Hepatocyte (in vitro differentiated cells): ENCODE results near the gene NRG3. TPM values are rescaled to one million over a fixed set of nuclear protein-coding genes. Genes with fewer than 3 reads are reported as not detected.

Experiments
- DNase-seq: peaks from one replicate; pipeline ENCODE4 v3.0.0-alpha.2; 2016; ENCODE audit warnings: low spot score
- H2AFZ ChIP-seq: fragments of 200-600 bp; sonication (generic); 2 replicates; pipeline ENCODE4 v1.6.0; 2016; ENCODE audit warnings: antibody characterized with exemption, mild to moderate bottlenecking
- H3K27ac ChIP-seq: fragments of 200-600 bp; sonication (generic); 2 replicates; pipeline ENCODE4 v1.5.1; 2016; ENCODE audit warnings: mild to moderate bottlenecking
- H3K27me3 ChIP-seq: fragments of 200-600 bp; sonication (generic); 2 replicates; pipeline ENCODE4 v1.6.1; 2016
- H3K36me3 ChIP-seq: fragments of 200-600 bp; sonication (generic); replicated peaks from 2 replicates; pipeline ENCODE4 v1.5.1; 2016; ENCODE audit warnings: low read depth; ENCODE audit not compliant: insufficient read depth
- H3K4me1 ChIP-seq: fragments of 200-600 bp; sonication (generic); 2 replicates; pipeline ENCODE4 v1.5.1; 2016; ENCODE audit warnings: mild to moderate bottlenecking, moderate library complexity; ENCODE audit not compliant: insufficient read depth
- H3K4me2 ChIP-seq: fragments of 200-600 bp; sonication (generic); 2 replicates; pipeline ENCODE4 v1.6.0; 2016
- H3K4me3 ChIP-seq: fragments of 200-600 bp; sonication (generic); 2 replicates; pipeline ENCODE4 v1.5.1; 2016; ENCODE audit warnings: mild to moderate bottlenecking
- H3K79me2 ChIP-seq: fragments of 200-600 bp; sonication (generic); 2 replicates; pipeline ENCODE4 v1.6.0; 2017; ENCODE audit warnings: mild to moderate bottlenecking
- H3K9me2 ChIP-seq: fragments of 200-600 bp; sonication (generic); replicated peaks from 2 replicates; pipeline ENCODE4 v1.6.0; 2017; ENCODE audit warnings: mild to moderate bottlenecking; ENCODE audit not compliant: insufficient read depth
- H3K9me3 ChIP-seq: fragments of 200-600 bp; sonication (generic); 2 replicates; pipeline ENCODE4 v1.5.1; 2016; ENCODE audit warnings: low read depth, mild to moderate bottlenecking
- H4K20me1 ChIP-seq: fragments of 200-600 bp; sonication (generic); 2 replicates; pipeline ENCODE4 v1.6.0; 2016; ENCODE audit warnings: mild to moderate bottlenecking; ENCODE audit not compliant: insufficient read depth, poor library complexity, severe bottlenecking
- CTCF ChIP-seq: fragments of 200-600 bp; sonication (generic); IDR thresholded peaks from 2 replicates; pipeline ENCODE4 v1.5.1; 2016; ENCODE audit warnings: antibody characterized with exemption, mild to moderate bottlenecking; ENCODE audit not compliant: poor library complexity
- EZH2 ChIP-seq: fragments of 200-600 bp; sonication (generic); IDR thresholded peaks from 2 replicates; pipeline ENCODE4 v1.6.1; 2016; ENCODE audit warnings: antibody characterized with exemption, mild to moderate bottlenecking, borderline replicate concordance
- EZH2phosphoT487 ChIP-seq: fragments of 200-600 bp; sonication (generic); IDR thresholded peaks from one replicate; pipeline ENCODE4 v1.6.1; 2018; ENCODE audit warnings: antibody characterized with exemption, mild to moderate bottlenecking, low read depth, moderate library complexity; ENCODE audit not compliant: unreplicated experiment, severe bottlenecking
- WGBS: methylation state at CpG from one replicate; pipeline ENCODE4 v1.1.6; 2016; ENCODE audit warnings: low lambda C conversion rate; ENCODE audit errors: missing lambda C conversion rate; 5-methylcytosine and 5-hydroxymethylcytosine counted together
- polyA plus RNA-seq: library from polyadenylated mRNA; unstranded; fragments of >200 nt; fragmentation: Nextera tagmentation; extraction: Ambion mirVana; gene quantifications from 2 replicates; pipeline ENCODE4 v1.2.1, GENCODE V29; 2016
- total RNA-seq: library from RNA; depleted of rRNA; stranded (reverse); fragments of >200 nt; gene quantifications from 2 replicates; pipeline ENCODE4 v1.2.3, GENCODE V29; 2014

NRG3 gene
- total and polyA plus RNA-seq, 2 experiments from 2014 or later, result 0.57 to 2.0 TPM

- H3K4me1 ChIP-seq, result peaks cover 11% of the 10 kb centered on the region
- H3K27ac ChIP-seq, result no peak overlapping the region
- WGBS, result 58% methylated on average over 6 of the region's 6 CpGs
- H3K27me3 ChIP-seq, result peaks cover 61% of the 10 kb centered on the region
- no peak overlapping the region for H2AFZ ChIP-seq
- peak; percentile 25 for DNase-seq
- no peaks in the 10 kb centered on the region for H4K20me1 ChIP-seq
- H3K36me3 ChIP-seq, result no peaks in the 10 kb centered on the region
- TF ChIP-seq EZH2 (no peak), EZH2phosphoT487 (no peak), CTCF (no peak)
- no peaks in the 10 kb centered on the region for H3K79me2 ChIP-seq
- no peak overlapping the region for H3K4me2 ChIP-seq
- no peak overlapping the region for H3K4me3 ChIP-seq
- H3K9me3 ChIP-seq, result no peaks in the 10 kb centered on the region
- no peaks in the 10 kb centered on the region for H3K9me2 ChIP-seq
Observed at GRCh38 chr10:81872206-81872862, 2.7 kb upstream of the NRG3 start.

DNA sequence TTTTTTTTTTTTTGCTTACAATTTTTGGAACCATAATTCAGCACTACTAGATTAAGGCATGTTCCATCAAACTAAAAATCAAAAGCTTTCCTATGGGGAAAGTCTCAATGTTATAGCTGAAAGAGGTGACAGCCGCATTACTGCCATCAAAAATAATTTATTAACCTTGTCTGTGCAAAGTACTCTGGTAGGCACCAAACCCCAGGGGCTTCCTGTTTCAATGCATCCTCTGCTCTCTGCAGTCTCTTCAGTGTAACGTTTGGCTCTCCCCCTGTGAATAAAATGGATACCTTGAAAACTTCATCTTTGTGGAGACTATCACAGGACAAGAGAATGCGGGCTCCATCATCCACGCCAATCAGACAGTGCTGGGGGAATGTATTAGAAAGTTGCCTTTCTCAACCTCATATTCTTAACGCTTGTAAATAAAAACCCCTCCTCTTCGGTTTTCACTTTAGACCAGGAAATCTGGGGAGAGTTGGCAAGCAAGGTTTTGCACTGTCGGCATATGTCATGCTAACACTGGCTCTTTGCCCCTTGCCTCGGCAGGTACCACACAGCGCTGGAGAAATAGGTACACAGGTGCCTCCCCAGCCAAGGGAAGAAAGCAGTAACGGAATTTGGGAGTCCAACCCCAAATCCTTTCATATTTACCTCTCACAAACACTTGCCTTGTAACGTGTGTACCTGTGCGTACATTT lies 1.6 kb upstream of the NRG3 start:
- 48% methylated on average over 12 of the region's 12 CpGs for WGBS
- DNase-seq, result no peak
- Histone ChIP-seq H3K4me3 (no peak overlapping the region), H3K4me2 (peak overlapping the region; percentile 94), H3K27ac (no peak overlapping the region), H4K20me1 (no peaks in the 10 kb centered on the region), H3K4me1 (peaks cover 11% of the 10 kb centered on the region), H3K36me3 (no peaks in the 10 kb centered on the region), H3K9me3 (no peaks in the 10 kb centered on the region), H2AFZ (no peak overlapping the region), H3K27me3 (peaks cover 67% of the 10 kb centered on the region), H3K79me2 (no peaks in the 10 kb centered on the region), H3K9me2 (no peaks in the 10 kb centered on the region)
- TF ChIP-seq CTCF, result no peak

DNA sequence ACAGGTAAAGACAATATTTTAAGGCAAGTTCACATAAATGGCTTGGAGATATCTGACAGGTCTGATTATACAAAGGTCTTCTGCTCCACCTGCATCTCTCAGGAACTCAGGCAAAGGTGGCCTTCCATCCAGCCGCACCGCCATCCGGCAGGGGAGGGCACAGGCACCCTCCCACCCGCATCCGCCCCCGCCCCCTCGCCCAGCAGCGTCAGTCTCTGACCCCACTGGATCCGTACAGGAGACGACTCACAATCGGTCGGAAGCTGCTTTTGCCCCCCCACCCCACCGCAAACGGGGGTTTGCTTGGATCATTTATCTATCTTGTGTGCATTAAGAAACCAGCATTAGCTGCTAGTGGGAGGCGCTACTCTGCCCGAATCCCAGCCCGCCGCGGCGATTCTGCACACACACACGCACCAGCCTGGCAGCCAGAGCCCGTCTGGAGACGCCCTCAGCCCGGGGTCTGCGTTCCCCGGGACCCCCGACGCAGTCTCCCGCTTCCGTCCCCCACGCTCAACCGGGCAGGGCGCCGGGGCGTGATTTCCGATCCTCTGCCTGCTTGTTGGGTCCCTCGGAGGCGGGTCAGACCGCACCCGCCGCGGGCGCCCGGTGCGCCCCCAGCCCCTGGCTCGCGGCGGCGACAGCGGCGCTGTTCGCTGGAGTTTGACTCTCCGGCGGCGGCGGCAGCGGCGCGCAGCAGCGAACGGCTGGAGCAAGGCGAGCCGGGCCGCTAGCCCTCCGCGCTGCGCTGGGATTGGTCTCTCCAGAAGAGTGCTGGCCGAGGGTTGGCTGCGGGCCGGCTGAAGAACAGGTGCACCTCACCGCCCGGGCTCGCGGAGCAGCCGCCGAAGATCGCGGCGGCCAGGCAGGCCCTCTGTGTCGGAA lies 820 bp upstream of the NRG3 start:
- Histone ChIP-seq H3K79me2 (no peaks in the 10 kb centered on the region), H3K4me3 (peak overlapping the region; percentile 36), H3K27me3 (peaks cover 75% of the 10 kb centered on the region), H3K27ac (no peak overlapping the region), H3K36me3 (no peaks in the 10 kb centered on the region), H3K4me2 (peak overlapping the region; percentile 94), H3K9me2 (no peaks in the 10 kb centered on the region), H2AFZ (no peak overlapping the region), H3K9me3 (no peaks in the 10 kb centered on the region), H4K20me1 (no peaks in the 10 kb centered on the region), H3K4me1 (peaks cover 11% of the 10 kb centered on the region)
- no peak for TF ChIP-seq EZH2phosphoT487
- TF ChIP-seq EZH2, result no peak
- TF ChIP-seq CTCF, result no peak
- under 1% methylated on average over 75 of the region's 80 CpGs for WGBS
- peak; percentile 85 for DNase-seq
